Activated CD8-positive, alpha-beta T cell treated with anti-CD3 and anti-CD28 coated beads, Interleukin-2, amount 10 ng/mL, durations not matched to agents 7 days and 5 days (primary cell): ENCODE measurements around the gene GOLT1A. TPM values are rescaled to one million over a fixed set of nuclear protein-coding genes. Genes with fewer than 3 reads are reported as not detected.

Experiments used
- ATAC-seq: fragments of 150-1000 bp; cut with Tn5 transposase; one replicate; pipeline ENCODE4 v1.10.0; 2021; ENCODE audit warnings: moderate library complexity
- CTCF ChIA-PET: fragments of 350-600 bp; sonication (Branson Sonifier 250); formaldehyde crosslinking; loops from one replicate; lab custom pipeline; 2021; ENCODE audit warnings: antibody characterized with exemption; lab: Charles Lee
- POLR2A ChIA-PET: fragments of 350-600 bp; sonication (Branson Sonifier 250); formaldehyde crosslinking; loops from one replicate; lab custom pipeline; 2021; ENCODE audit warnings: antibody characterized with exemption; lab: Charles Lee
- DNase-seq: peaks from one replicate; pipeline ENCODE4 v3.0.0-alpha.2; 2020
- H3K27ac Mint-ChIP-seq: one replicate; pipeline ENCODE4 v1.8.0; 2021; ENCODE audit warnings: mild to moderate bottlenecking, mixed read lengths
- H3K27me3 Mint-ChIP-seq: one replicate; pipeline ENCODE4 v1.8.0; 2021; ENCODE audit warnings: low read depth, mixed read lengths
- H3K36me3 Mint-ChIP-seq: one replicate; pipeline ENCODE4 v1.8.0; 2021; ENCODE audit warnings: low read depth, mixed read lengths
- H3K4me1 Mint-ChIP-seq: one replicate; pipeline ENCODE4 v1.8.0; 2021; ENCODE audit warnings: low read depth, mixed read lengths
- H3K4me3 Mint-ChIP-seq: one replicate; pipeline ENCODE4 v1.8.0; 2021; ENCODE audit warnings: mild to moderate bottlenecking, mixed read lengths
- H3K9me3 Mint-ChIP-seq: one replicate; pipeline ENCODE4 v1.8.0; 2022; ENCODE audit warnings: mixed read lengths; ENCODE audit not compliant: insufficient read depth
- total RNA-seq, 2 experiments: library from RNA; stranded (reverse); gene quantifications; one replicate each; pipeline ENCODE4 v1.2.3, GENCODE V29; 2021

The GOLT1A gene
- total RNA-seq, 2 experiments from 2014 or later: not detected

- ChIA-PET POLR2A (no interaction called here), CTCF (interaction anchor here (5.1 to 9.8 kb wide), 2 partner anchors 37 to 192 kb away, joined by 31 to 122 read pairs; partner anchors contain the start of gene PLEKHA6)
- ATAC-seq (no peak), DNase-seq (no peak)
- H3K4me3 Mint-ChIP-seq: no peak overlapping the region
- peaks cover 3% of the 10 kb centered on the region for H3K36me3 Mint-ChIP-seq
- H3K4me1 Mint-ChIP-seq: no peaks in the 10 kb centered on the region
- H3K27me3 Mint-ChIP-seq: peaks cover 2% of the 10 kb centered on the region
- peaks cover 13% of the 10 kb centered on the region for H3K9me3 Mint-ChIP-seq
- no peak overlapping the region for H3K27ac Mint-ChIP-seq
Measured at GRCh38 chr1:204169858-204170257, 43.9 kb downstream of the GOLT1A start.

- DNase-seq (no peak), ATAC-seq (no peak)
- Mint-ChIP-seq H3K36me3 (peaks cover 3% of the 10 kb centered on the region), H3K9me3 (peaks cover 13% of the 10 kb centered on the region), H3K4me3 (no peak overlapping the region), H3K4me1 (no peaks in the 10 kb centered on the region), H3K27me3 (peaks cover 2% of the 10 kb centered on the region), H3K27ac (no peak overlapping the region)
- ChIA-PET CTCF (interaction anchor here (0.6 to 9.8 kb wide), 8 partner anchors 8 to 639 kb away, joined by 3 to 122 read pairs (median 6); partner anchors contain the start of gene PLEKHA6), POLR2A (no interaction called here)
Measured at GRCh38 chr1:204167730-204168129, 46.1 kb downstream of the GOLT1A start.

- no peak within 1 kb of the TSS for H3K27ac Mint-ChIP-seq
- peaks cover 13% of the 10 kb centered on the region for H3K9me3 Mint-ChIP-seq
- peaks cover 3% of the 10 kb centered on the region for H3K36me3 Mint-ChIP-seq
- DNase-seq (no peak), ATAC-seq (no peak)
- H3K4me1 Mint-ChIP-seq: no peaks in the 10 kb centered on the region
- CTCF ChIA-PET: interaction anchor here (2.0 to 9.8 kb wide), 4 partner anchors 23 to 641 kb away, joined by 6 to 122 read pairs (median 19); partner anchors contain the start of gene PLEKHA6
- H3K4me3 Mint-ChIP-seq: no peak within 1 kb of the TSS
- peaks cover 2% of the 10 kb centered on the region for H3K27me3 Mint-ChIP-seq
- POLR2A ChIA-PET: interaction anchor here (0.9 kb wide), 1 partner anchor 43 kb away, joined by 3 read pairs; no protein-coding TSS in a partner anchor
Measured at GRCh38 chr1:204166219-204166618, 47.6 kb downstream of the GOLT1A start, which contains the start of gene REN. Gene REN (minus strand): TSS chr1:204166337. CDS start chr1:204166293, 44 bp downstream.

- ChIA-PET POLR2A (no interaction called here), CTCF (interaction anchor here (0.6 to 9.8 kb wide), 42 partner anchors 10 to 654 kb away, joined by 3 to 122 read pairs (median 4); partner anchors contain the start of genes ETNK2, GOLT1A and PLEKHA6)
- Mint-ChIP-seq H3K27me3 (peaks cover 6% of the 10 kb centered on the region), H3K36me3 (no peaks in the 10 kb centered on the region), H3K4me1 (no peaks in the 10 kb centered on the region), H3K9me3 (no peaks in the 10 kb centered on the region), H3K4me3 (no peak overlapping the region), H3K27ac (no peak overlapping the region)
- DNase-seq (peak; percentile 81), ATAC-seq (peak; percentile 94)
Measured at GRCh38 chr1:204162494-204163074, 51.2 kb downstream of the GOLT1A start.

GRCh38 chr1:204161609-204162493 lies 51.9 kb downstream of the GOLT1A start:
- H3K4me1 Mint-ChIP-seq: no peaks in the 10 kb centered on the region
- ATAC-seq (no peak), DNase-seq (no peak)
- peaks cover 6% of the 10 kb centered on the region for H3K27me3 Mint-ChIP-seq
- ChIA-PET POLR2A (no interaction called here), CTCF (interaction anchor here (0.7 to 9.8 kb wide), 29 partner anchors 10 to 653 kb away, joined by 3 to 122 read pairs (median 4); partner anchors contain the start of genes ETNK2, GOLT1A and PLEKHA6)
- no peaks in the 10 kb centered on the region for H3K36me3 Mint-ChIP-seq
- no peak overlapping the region for H3K4me3 Mint-ChIP-seq
- no peaks in the 10 kb centered on the region for H3K9me3 Mint-ChIP-seq
- H3K27ac Mint-ChIP-seq: no peak overlapping the region

GRCh38 chr1:204157962-204158361 lies 55.8 kb downstream of the GOLT1A start:
- H3K4me3 Mint-ChIP-seq: no peak overlapping the region
- no peaks in the 10 kb centered on the region for H3K9me3 Mint-ChIP-seq
- no peaks in the 10 kb centered on the region for H3K4me1 Mint-ChIP-seq
- peaks cover 10% of the 10 kb centered on the region for H3K27me3 Mint-ChIP-seq
- DNase-seq: no peak
- ChIA-PET POLR2A (no interaction called here), CTCF (no interaction called here)
- no peak for ATAC-seq
- H3K27ac Mint-ChIP-seq: no peak overlapping the region
- H3K36me3 Mint-ChIP-seq: no peaks in the 10 kb centered on the region

GRCh38 chr1:204155881-204156280 lies 57.9 kb downstream of the GOLT1A start:
- Mint-ChIP-seq H3K4me1 (peaks cover under 1% of the 10 kb centered on the region), H3K27ac (no peak overlapping the region), H3K4me3 (no peak overlapping the region), H3K36me3 (no peaks in the 10 kb centered on the region), H3K9me3 (no peaks in the 10 kb centered on the region), H3K27me3 (peaks cover 21% of the 10 kb centered on the region)
- ATAC-seq: no peak
- ChIA-PET CTCF (no interaction called here), POLR2A (no interaction called here)
- DNase-seq: no peak

GRCh38 chr1:204154568-204155255 lies 59.1 kb downstream of the GOLT1A start:
- ATAC-seq: no peak
- Mint-ChIP-seq H3K4me3 (no peak overlapping the region), H3K27ac (no peak overlapping the region), H3K9me3 (no peaks in the 10 kb centered on the region), H3K36me3 (no peaks in the 10 kb centered on the region), H3K27me3 (peaks cover 31% of the 10 kb centered on the region), H3K4me1 (peaks cover 3% of the 10 kb centered on the region)
- ChIA-PET POLR2A (no interaction called here), CTCF (no interaction called here)
- no peak for DNase-seq

- no peak for ATAC-seq
- no peak for DNase-seq
- no peak overlapping the region for H3K4me3 Mint-ChIP-seq
- CTCF ChIA-PET: no interaction called here
- H3K9me3 Mint-ChIP-seq: no peaks in the 10 kb centered on the region
- POLR2A ChIA-PET: no interaction called here
- no peak overlapping the region for H3K27ac Mint-ChIP-seq
- peaks cover 31% of the 10 kb centered on the region for H3K27me3 Mint-ChIP-seq
- no peaks in the 10 kb centered on the region for H3K36me3 Mint-ChIP-seq
- H3K4me1 Mint-ChIP-seq: peaks cover 3% of the 10 kb centered on the region
Measured at GRCh38 chr1:204153667-204154066, 60.1 kb downstream of the GOLT1A start.

- ChIA-PET CTCF (interaction anchor here (1.5 to 2.0 kb wide), 2 partner anchors 10 to 23 kb away, joined by 4 to 11 read pairs; no protein-coding TSS in a partner anchor), POLR2A (no interaction called here)
- Mint-ChIP-seq H3K4me1 (peaks cover 3% of the 10 kb centered on the region), H3K36me3 (no peaks in the 10 kb centered on the region), H3K4me3 (peak overlapping the region; percentile 55), H3K9me3 (no peaks in the 10 kb centered on the region), H3K27me3 (peaks cover 28% of the 10 kb centered on the region), H3K27ac (no peak overlapping the region)
- ATAC-seq (peak; percentile 18), DNase-seq (no peak)
Measured at GRCh38 chr1:204152310-204153044, 61.3 kb downstream of the GOLT1A start.
